Mucosa of descending colon (tissue), 3 donors: ENCODE measurements around the gene IL21. TPM values are rescaled to one million over a fixed set of nuclear protein-coding genes. Genes with fewer than 3 reads are reported as not detected.

Experiments used
- ATAC-seq: fragments of 200-7000 bp; cut with Tn5 transposase; one replicate; pipeline ENCODE4 v1.9.1; 2020; ENCODE audit warnings: mild to moderate bottlenecking, moderate library complexity
- DNase-seq, 3 donors: peaks; one replicate each; pipeline ENCODE4 v3.0.0-alpha.2; 2020
- H3K36me3 ChIP-seq: fragments of 200-600 bp; one replicate; pipeline ENCODE4 v1.8.0; 2021; ENCODE audit warnings: low read depth, mild to moderate bottlenecking
- H3K4me1 ChIP-seq: fragments of 200-600 bp; one replicate; pipeline ENCODE4 v1.8.0; 2021; ENCODE audit warnings: low read depth, mild to moderate bottlenecking
- H3K4me3 ChIP-seq: fragments of 200-600 bp; one replicate; pipeline ENCODE4 v1.8.0; 2021; ENCODE audit warnings: mild to moderate bottlenecking
- H3K9me3 ChIP-seq: fragments of 200-600 bp; one replicate; pipeline ENCODE4 v1.8.0; 2021; ENCODE audit warnings: mild to moderate bottlenecking
- intact Hi-C, 2 donors: fragments of 100-400 bp; cut with DNase I in 1 of 2; cut with micrococcal nuclease in 1 of 2; formaldehyde crosslinking; loops; one replicate each; pipeline versions ENCODE4 v1.11.0 to v1.11.1; 2022; cut with DNase I, micrococcal nuclease
- total RNA-seq, 3 donors: library from RNA; stranded (reverse); fragmentation: NEBNext Ultra II Directional in 2 of 3; extraction: Animal tissue kit (Norgen Biotek cat#: 25700) in 2 of 3; gene quantifications; one replicate each; pipeline versions ENCODE4 v1.2.1 to v1.2.4, GENCODE V29; 2021 to 2023
- TF ChIP-seq, protein P1 (sequence below): fragments of 200-600 bp; IDR thresholded peaks from one replicate; pipeline ENCODE4 v1.8.0; 2022; ENCODE audit warnings: antibody characterized with exemption, mild to moderate bottlenecking
- donor health status: DM: no; HTN: no; CAD: no; lungs with moderate emphysema.
- donor health status: DM: no; HTN: no; CAD: no.
- donor health status: DM: no; HTN: yes; CAD: no.

The IL21 gene
- total RNA-seq, 3 donors from 2014 or later: not detected

DNA sequence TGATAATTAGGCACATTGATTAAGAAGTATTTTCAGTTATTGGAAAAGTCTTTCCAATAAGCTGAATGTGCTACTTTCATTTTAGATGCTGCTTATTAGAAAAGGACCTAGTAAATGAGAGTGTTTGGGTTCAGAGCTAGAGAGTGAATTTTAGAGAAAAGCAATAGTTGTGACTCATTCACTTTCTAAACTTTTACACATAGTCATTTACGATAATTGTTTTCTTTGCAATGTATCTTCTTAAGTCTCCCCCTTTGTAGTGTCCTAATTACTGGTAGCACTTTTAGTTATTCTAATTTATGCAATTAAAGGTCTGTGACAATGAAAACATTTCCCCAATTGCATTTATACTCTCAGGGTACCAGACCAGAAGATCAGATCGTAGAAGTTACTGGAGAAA is 1.3 kb downstream of the IL21 start:
- DNase-seq (no peak), ATAC-seq (no peak)
- no peaks in the 10 kb centered on the region for H3K9me3 ChIP-seq
- H3K4me3 ChIP-seq: no peak overlapping the region
- H3K36me3 ChIP-seq: no peaks in the 10 kb centered on the region
- TF ChIP-seq, protein P1, sequence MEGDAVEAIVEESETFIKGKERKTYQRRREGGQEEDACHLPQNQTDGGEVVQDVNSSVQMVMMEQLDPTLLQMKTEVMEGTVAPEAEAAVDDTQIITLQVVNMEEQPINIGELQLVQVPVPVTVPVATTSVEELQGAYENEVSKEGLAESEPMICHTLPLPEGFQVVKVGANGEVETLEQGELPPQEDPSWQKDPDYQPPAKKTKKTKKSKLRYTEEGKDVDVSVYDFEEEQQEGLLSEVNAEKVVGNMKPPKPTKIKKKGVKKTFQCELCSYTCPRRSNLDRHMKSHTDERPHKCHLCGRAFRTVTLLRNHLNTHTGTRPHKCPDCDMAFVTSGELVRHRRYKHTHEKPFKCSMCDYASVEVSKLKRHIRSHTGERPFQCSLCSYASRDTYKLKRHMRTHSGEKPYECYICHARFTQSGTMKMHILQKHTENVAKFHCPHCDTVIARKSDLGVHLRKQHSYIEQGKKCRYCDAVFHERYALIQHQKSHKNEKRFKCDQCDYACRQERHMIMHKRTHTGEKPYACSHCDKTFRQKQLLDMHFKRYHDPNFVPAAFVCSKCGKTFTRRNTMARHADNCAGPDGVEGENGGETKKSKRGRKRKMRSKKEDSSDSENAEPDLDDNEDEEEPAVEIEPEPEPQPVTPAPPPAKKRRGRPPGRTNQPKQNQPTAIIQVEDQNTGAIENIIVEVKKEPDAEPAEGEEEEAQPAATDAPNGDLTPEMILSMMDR: no peak
- H3K4me1 ChIP-seq: no peaks in the 10 kb centered on the region
- intact Hi-C loops: no loop called here

DNA sequence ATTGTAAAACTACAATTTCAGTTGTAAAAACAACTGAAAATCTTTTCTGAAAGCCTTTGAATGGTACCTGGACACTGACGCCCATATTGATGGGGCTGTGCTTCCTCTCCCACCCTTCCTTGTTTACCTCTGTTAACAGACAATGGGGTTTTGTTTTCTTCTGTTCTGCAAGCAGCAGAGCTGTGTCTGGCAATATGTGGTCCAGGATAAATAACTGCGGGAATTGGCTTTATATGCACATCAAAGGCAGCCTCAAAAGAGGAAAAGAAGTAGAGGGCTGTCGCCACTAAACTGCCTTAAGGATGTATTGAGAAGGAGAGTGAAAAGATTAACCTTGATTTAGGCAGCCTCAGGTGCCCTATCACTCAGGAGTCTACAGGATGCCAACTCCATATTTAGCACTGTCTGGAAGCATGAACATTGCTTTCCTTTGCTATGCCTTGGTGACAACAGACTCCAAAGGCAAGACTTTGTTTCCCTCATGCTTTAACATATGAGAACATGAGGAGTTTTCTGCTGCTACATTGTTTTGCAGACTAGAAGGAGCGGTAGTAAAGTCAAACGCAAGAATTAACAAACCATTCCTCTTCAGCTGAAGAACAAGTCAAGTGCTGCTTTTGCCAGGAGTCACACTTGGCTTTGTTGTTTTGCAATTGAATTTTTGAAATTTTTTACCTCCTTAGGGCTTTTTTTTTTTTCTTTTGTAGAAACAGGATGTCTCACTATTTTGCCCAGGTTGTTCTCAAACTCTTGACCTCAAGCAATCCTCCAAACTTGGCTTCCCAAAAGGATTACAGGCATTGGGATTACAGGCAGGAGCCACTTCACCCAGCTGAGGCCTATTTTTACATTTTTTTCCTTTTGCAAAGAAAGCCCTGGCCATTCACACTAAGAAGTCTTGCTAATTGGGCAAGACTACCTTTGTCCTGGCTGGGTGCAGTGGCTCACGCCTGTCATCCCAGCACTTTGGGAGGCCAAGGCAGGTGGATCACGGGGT is 3.0 kb downstream of the IL21 start:
- ATAC-seq: no peak

DNA sequence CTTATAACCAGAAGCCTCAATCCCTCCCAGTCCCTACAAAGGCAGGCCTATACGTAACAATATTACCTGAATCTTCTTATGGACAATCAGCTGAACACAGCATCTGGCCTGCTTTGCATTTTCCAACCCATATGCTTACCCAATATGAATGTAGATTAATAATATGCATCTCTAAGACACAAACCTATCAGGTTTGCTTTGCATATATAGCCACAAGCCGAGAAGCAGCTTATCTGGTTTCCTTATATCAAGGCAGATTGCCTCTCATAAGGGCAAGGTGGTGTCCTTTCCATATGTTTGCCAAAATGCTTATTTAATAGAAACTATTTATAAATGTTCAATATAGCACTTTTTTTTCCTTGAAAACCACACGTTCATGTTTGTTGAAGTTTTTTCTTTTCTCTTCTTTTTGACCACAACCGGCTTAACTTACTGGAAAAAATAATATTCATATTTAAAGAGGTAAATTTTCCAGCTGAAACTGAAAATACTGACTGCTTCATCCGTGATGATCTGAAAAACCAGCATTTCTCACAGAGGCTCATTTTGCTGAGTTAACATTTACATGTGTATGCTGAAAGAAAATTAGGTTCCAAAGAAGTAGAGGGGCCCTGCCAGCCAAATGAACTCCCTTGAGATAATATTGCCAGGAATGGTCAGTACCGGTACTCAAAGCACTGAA is 3.8 kb downstream of the IL21 start:
- DNase-seq (no peak), ATAC-seq (no peak)
- Histone ChIP-seq H3K36me3 (no peaks in the 10 kb centered on the region), H3K9me3 (no peaks in the 10 kb centered on the region), H3K4me1 (no peaks in the 10 kb centered on the region), H3K4me3 (no peak overlapping the region)
- TF ChIP-seq, protein P1: no peak
- intact Hi-C loops: no loop called here

More for the DNA sequence above, 3.0 kb downstream of the IL21 start:
- Histone ChIP-seq H3K4me3 (no peak overlapping the region), H3K36me3 (no peaks in the 10 kb centered on the region), H3K9me3 (no peaks in the 10 kb centered on the region), H3K4me1 (no peaks in the 10 kb centered on the region)
- intact Hi-C loops: no loop called here
- DNase-seq: no peak
- TF ChIP-seq, protein P1: no peak

DNA sequence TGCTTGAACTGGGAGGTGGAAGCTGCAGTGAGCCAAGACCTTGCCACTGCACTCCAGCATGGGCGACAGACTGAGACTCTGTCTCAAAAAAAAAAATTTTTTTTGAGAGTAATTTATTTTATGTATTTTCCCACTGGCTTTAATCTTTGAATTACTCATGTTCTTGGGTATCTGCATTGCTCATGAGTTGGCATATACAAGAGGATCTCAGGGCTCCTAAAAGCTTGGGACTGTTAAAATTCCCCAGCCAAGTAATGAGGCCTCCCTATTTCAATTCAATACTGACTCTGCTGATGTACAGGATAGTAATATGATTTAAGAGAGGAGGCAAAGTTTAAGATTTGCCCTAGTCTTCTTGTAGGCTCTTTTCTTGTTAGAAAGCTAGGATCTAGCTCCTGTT is 6.2 kb downstream of the IL21 start:
- Histone ChIP-seq H3K9me3 (no peaks in the 10 kb centered on the region), H3K4me3 (no peak overlapping the region), H3K4me1 (no peaks in the 10 kb centered on the region), H3K36me3 (no peaks in the 10 kb centered on the region)
- DNase-seq: no peak
- no peak for ATAC-seq
- TF ChIP-seq, protein P1: no peak
- intact Hi-C loops: no loop called here

DNA sequence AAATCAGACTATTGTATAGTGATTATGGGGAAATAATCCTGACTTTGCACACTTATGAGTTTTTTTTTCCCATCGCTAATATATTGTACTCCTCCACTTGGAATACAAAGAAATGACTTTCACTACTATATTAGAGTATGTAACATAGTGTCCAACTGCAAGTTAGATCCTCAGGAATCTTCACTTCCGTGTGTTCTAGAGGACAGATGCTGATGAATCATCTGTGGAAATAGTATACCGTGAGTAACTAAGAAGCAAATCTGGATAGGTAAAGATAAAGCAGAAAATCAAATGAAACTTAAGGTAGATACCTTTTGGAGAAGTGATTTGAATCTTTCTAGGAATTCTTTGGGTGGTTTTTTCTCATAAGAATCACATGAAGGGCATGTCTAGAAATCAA is 8.3 kb downstream of the IL21 start:
- intact Hi-C loops: no loop called here
- ATAC-seq: no peak

More for the DNA sequence above, 8.3 kb downstream of the IL21 start:
- Histone ChIP-seq H3K4me1 (no peaks in the 10 kb centered on the region), H3K4me3 (no peak overlapping the region), H3K36me3 (no peaks in the 10 kb centered on the region), H3K9me3 (no peaks in the 10 kb centered on the region)
- TF ChIP-seq, protein P1: no peak
- DNase-seq: no peak
